HG02938 (cell line): ENCODE data around the gene BBIP1.

Source experiments
- ATAC-seq: cut with Tn5 transposase; IDR thresholded peaks from one replicate; pipeline ENCODE4 v1.9.1; 2021; ENCODE audit warnings: mild to moderate bottlenecking, moderate library complexity; ENCODE audit not compliant: unreplicated experiment

The BBIP1 gene

GRCh38 chr10:110918643-110919348 is at the start of gene BBIP1:
Gene BBIP1 (minus strand): TSS chr10:110919180. CDS start chr10:110918157, 1,023 bp downstream.
- ATAC-seq = peak; percentile 77

- ATAC-seq = peak; percentile 57
These were observed 48.7 kb upstream of the BBIP1 start for GRCh38 chr10:110967645-110968044.

GRCh38 chr10:110967009-110967630 is 48.1 kb upstream of the BBIP1 start:
- ATAC-seq = no peak

GRCh38 chr10:110966146-110966545 is 47.2 kb upstream of the BBIP1 start:
- ATAC-seq = no peak

GRCh38 chr10:110965216-110965615 is 46.2 kb upstream of the BBIP1 start:
- ATAC-seq = no peak

- no peak for ATAC-seq
These were observed 45.7 kb upstream of the BBIP1 start for GRCh38 chr10:110964681-110965080.

GRCh38 chr10:110963162-110963561 is 44.2 kb upstream of the BBIP1 start:
- ATAC-seq = no peak

- no peak for ATAC-seq
These were observed 43.5 kb upstream of the BBIP1 start for GRCh38 chr10:110962443-110962842.

- no peak for ATAC-seq
These were observed 41.3 kb upstream of the BBIP1 start for GRCh38 chr10:110960333-110960712.

- no peak for ATAC-seq
These were observed 40.7 kb upstream of the BBIP1 start for GRCh38 chr10:110959379-110960332.

GRCh38 chr10:110957606-110958005 is 38.6 kb upstream of the BBIP1 start:
- no peak for ATAC-seq

GRCh38 chr10:110951381-110951780 is 32.4 kb upstream of the BBIP1 start:
- ATAC-seq = no peak

GRCh38 chr10:110947061-110947595 is 28.1 kb upstream of the BBIP1 start:
- no peak for ATAC-seq

- no peak for ATAC-seq
These were observed 27.5 kb upstream of the BBIP1 start for GRCh38 chr10:110946496-110946895.

- no peak for ATAC-seq
These were observed 25.9 kb upstream of the BBIP1 start for GRCh38 chr10:110944792-110945396.

- no peak for ATAC-seq
These were observed 20.4 kb upstream of the BBIP1 start for GRCh38 chr10:110939419-110939818.

- ATAC-seq = no peak
These were observed 17.8 kb upstream of the BBIP1 start for GRCh38 chr10:110936757-110937156.

GRCh38 chr10:110932505-110933180 is 13.7 kb upstream of the BBIP1 start:
- ATAC-seq = no peak

- ATAC-seq = no peak
These were observed 12.9 kb upstream of the BBIP1 start for GRCh38 chr10:110931769-110932381.

- no peak for ATAC-seq
These were observed 8.5 kb upstream of the BBIP1 start for GRCh38 chr10:110927461-110927860.
